Activated CD8-positive, alpha-beta T cell treated with anti-CD3 and anti-CD28 coated beads, Interleukin-2, amount 10 ng/mL, durations not matched to agents 7 days and 5 days (primary cell): ENCODE results near the gene CSAD. TPM values are rescaled to one million over a fixed set of nuclear protein-coding genes. Genes with fewer than 3 reads are reported as not detected.
A peak's percentile ranks its signal among the peaks of the same experiment; 100 is the strongest.

Experiments
- ATAC-seq: fragments of 150-1000 bp; cut with Tn5 transposase; one replicate; pipeline ENCODE4 v1.10.0; 2021; ENCODE audit warnings: moderate library complexity
- CTCF ChIA-PET: fragments of 350-600 bp; sonication (Branson Sonifier 250); formaldehyde crosslinking; loops from one replicate; lab custom pipeline; 2021; ENCODE audit warnings: antibody characterized with exemption; lab: Charles Lee
- POLR2A ChIA-PET: fragments of 350-600 bp; sonication (Branson Sonifier 250); formaldehyde crosslinking; loops from one replicate; lab custom pipeline; 2021; ENCODE audit warnings: antibody characterized with exemption; lab: Charles Lee
- DNase-seq: peaks from one replicate; pipeline ENCODE4 v3.0.0-alpha.2; 2020
- H3K27ac Mint-ChIP-seq: one replicate; pipeline ENCODE4 v1.8.0; 2021; ENCODE audit warnings: mild to moderate bottlenecking, mixed read lengths
- H3K27me3 Mint-ChIP-seq: one replicate; pipeline ENCODE4 v1.8.0; 2021; ENCODE audit warnings: low read depth, mixed read lengths
- H3K36me3 Mint-ChIP-seq: one replicate; pipeline ENCODE4 v1.8.0; 2021; ENCODE audit warnings: low read depth, mixed read lengths
- H3K4me1 Mint-ChIP-seq: one replicate; pipeline ENCODE4 v1.8.0; 2021; ENCODE audit warnings: low read depth, mixed read lengths
- H3K4me3 Mint-ChIP-seq: one replicate; pipeline ENCODE4 v1.8.0; 2021; ENCODE audit warnings: mild to moderate bottlenecking, mixed read lengths
- H3K9me3 Mint-ChIP-seq: one replicate; pipeline ENCODE4 v1.8.0; 2022; ENCODE audit warnings: mixed read lengths; ENCODE audit not compliant: insufficient read depth
- total RNA-seq, 2 experiments: library from RNA; stranded (reverse); gene quantifications; one replicate each; pipeline ENCODE4 v1.2.3, GENCODE V29; 2021

CSAD gene
- total RNA-seq, 2 experiments from 2014 or later = 15.7 to 17.0 TPM

DNA sequence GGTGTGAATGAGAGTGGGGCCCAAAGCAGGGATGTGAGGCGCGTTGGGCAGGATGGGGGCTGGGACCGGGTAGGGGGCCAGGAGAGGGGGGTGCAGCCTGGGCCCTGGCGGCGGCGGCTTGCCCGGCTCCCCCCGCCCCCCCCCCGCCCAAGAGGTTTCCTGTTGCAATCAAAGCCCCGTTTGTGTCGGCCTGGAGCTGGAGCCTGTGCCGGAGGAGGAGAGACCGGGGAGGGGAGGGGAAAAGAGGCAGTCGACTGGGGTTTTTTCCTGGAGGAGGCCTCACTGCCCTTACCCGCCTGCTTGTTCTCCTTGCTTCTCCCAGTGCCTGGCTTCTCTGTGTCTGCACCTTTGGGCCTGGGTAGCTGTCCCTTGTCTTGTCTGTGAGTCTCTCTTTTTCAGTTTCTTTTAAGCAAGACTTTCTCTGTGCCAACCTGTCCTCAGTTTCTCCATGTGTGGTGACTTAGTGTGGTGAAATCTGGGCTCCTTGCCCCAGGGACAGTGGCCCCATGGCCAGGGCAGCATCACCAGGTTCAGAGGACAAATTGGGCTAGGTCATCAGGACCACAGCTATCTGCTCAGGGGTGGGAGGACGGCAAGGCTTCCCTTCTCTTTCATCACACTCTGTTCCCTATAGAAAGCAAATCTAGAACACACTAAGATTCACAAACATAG is 42.8 kb upstream of the CSAD start:
- DNase-seq (peak; percentile 53), ATAC-seq (no peak)
- ChIA-PET POLR2A (interaction anchor here (0.9 to 2.1 kb wide), 3 partner anchors 11 to 30 kb away, joined by 3 to 11 read pairs (median 5); no protein-coding TSS in a partner anchor), CTCF (interaction anchor here (0.9 to 2.2 kb wide), 6 partner anchors 9 to 98 kb away, joined by 3 to 14 read pairs (median 6); partner anchors contain the start of gene AAAS)
- no peaks in the 10 kb centered on the region for H3K9me3 Mint-ChIP-seq
- H3K4me3 Mint-ChIP-seq = peak overlapping the region; percentile 74
- H3K36me3 Mint-ChIP-seq = peaks cover 20% of the 10 kb centered on the region
- no peaks in the 10 kb centered on the region for H3K27me3 Mint-ChIP-seq
- H3K4me1 Mint-ChIP-seq = peaks cover 66% of the 10 kb centered on the region
- peak overlapping the region; percentile 92 for H3K27ac Mint-ChIP-seq

GRCh38 chr12:53222806-53223261 is 42.1 kb upstream of the CSAD start:
- Mint-ChIP-seq H3K4me1 (peaks cover 67% of the 10 kb centered on the region), H3K27me3 (no peaks in the 10 kb centered on the region), H3K4me3 (peak overlapping the region; percentile 74), H3K36me3 (peaks cover 26% of the 10 kb centered on the region), H3K9me3 (no peaks in the 10 kb centered on the region), H3K27ac (peak overlapping the region; percentile 92)
- ChIA-PET POLR2A (interaction anchor here (0.9 to 2.1 kb wide), 3 partner anchors 12 to 30 kb away, joined by 3 to 11 read pairs (median 5); no protein-coding TSS in a partner anchor), CTCF (interaction anchor here (0.9 to 2.2 kb wide), 6 partner anchors 8 to 99 kb away, joined by 3 to 14 read pairs (median 6); partner anchors contain the start of gene AAAS)
- DNase-seq (no peak), ATAC-seq (no peak)

GRCh38 chr12:53222170-53222721 is 41.5 kb upstream of the CSAD start:
- ChIA-PET CTCF (interaction anchor here (1.7 to 15.1 kb wide), 4 partner anchors 9 to 99 kb away, joined by 6 to 401 read pairs (median 10); partner anchors contain the start of genes AAAS and ESPL1), POLR2A (interaction anchor here (2.1 to 9.6 kb wide), 2 partner anchors 12 to 46 kb away, joined by 11 to 88 read pairs; partner anchors contain the start of gene ESPL1)
- Mint-ChIP-seq H3K9me3 (no peaks in the 10 kb centered on the region), H3K36me3 (peaks cover 28% of the 10 kb centered on the region), H3K4me1 (peaks cover 70% of the 10 kb centered on the region), H3K4me3 (peak overlapping the region; percentile 74), H3K27me3 (no peaks in the 10 kb centered on the region), H3K27ac (peak overlapping the region; percentile 92)
- no peak for ATAC-seq
- DNase-seq = no peak

- CTCF ChIA-PET = interaction anchor here (1.0 to 15.1 kb wide), 6 partner anchors 10 to 48 kb away, joined by 4 to 401 read pairs (median 14); partner anchors contain the start of genes ESPL1 and ITGB7
- peaks cover 30% of the 10 kb centered on the region for H3K36me3 Mint-ChIP-seq
- peak overlapping the region; percentile 97 for H3K4me3 Mint-ChIP-seq
- no peaks in the 10 kb centered on the region for H3K27me3 Mint-ChIP-seq
- POLR2A ChIA-PET = interaction anchor here (1.0 to 9.6 kb wide), 6 partner anchors 8 to 100 kb away, joined by 3 to 88 read pairs (median 9); partner anchors contain the start of genes AAAS, ESPL1 and ITGB7
- DNase-seq = peak; percentile 62
- ATAC-seq = peak; percentile 28
- H3K27ac Mint-ChIP-seq = peak overlapping the region; percentile 92
- H3K9me3 Mint-ChIP-seq = no peaks in the 10 kb centered on the region
- H3K4me1 Mint-ChIP-seq = peaks cover 74% of the 10 kb centered on the region
Observed at GRCh38 chr12:53221203-53222080, 40.7 kb upstream of the CSAD start.

DNA sequence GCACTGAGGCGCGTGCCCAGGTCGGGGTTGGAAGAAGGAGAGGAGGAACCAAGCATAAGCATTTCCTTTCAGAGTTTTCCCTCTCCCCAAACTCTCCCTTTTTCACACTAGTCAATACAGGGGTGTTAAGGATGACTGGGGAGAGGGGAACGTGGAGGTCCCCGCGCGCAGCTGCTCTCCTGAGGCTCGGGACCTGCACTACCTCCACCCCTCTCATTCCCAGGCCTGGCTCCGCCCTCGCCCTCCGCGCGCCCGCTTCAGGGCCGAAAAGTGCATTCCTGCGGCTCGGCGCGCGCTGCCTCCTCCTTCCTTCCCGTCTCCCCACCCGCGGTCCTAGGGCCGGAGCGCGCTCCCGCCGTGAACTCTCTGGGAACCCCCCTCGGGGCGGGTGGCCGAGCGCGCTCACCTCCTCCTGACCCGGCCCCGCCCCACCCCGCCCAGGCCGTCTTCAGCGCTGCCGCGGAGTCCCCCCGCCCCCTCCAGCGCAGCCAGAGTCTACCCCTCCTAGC is 40.0 kb upstream of the CSAD start:
- POLR2A ChIA-PET = interaction anchor here (0.8 to 9.6 kb wide), 12 partner anchors 9 to 122 kb away, joined by 3 to 88 read pairs (median 6); partner anchors contain the start of genes AAAS, CSAD, ESPL1 and ITGB7
- CTCF ChIA-PET = interaction anchor here (0.7 to 15.1 kb wide), 12 partner anchors 9 to 100 kb away, joined by 4 to 401 read pairs (median 8); partner anchors contain the start of genes AAAS, ESPL1 and ITGB7
- no peaks in the 10 kb centered on the region for H3K27me3 Mint-ChIP-seq
- peak; percentile 68 for ATAC-seq
- H3K4me3 Mint-ChIP-seq = peak overlapping the region; percentile 97
- peaks cover 78% of the 10 kb centered on the region for H3K4me1 Mint-ChIP-seq
- DNase-seq = peak; percentile 91
- peaks cover 37% of the 10 kb centered on the region for H3K36me3 Mint-ChIP-seq
- no peaks in the 10 kb centered on the region for H3K9me3 Mint-ChIP-seq
- H3K27ac Mint-ChIP-seq = peak overlapping the region; percentile 90

- ChIA-PET CTCF (interaction anchor here (0.7 to 15.1 kb wide), 14 partner anchors 8 to 154 kb away, joined by 3 to 401 read pairs (median 6); partner anchors contain the start of genes AAAS, CSAD, ESPL1 and ITGB7), POLR2A (interaction anchor here (0.8 to 9.6 kb wide), 16 partner anchors 10 to 160 kb away, joined by 3 to 88 read pairs (median 5); partner anchors contain the start of genes AAAS, CSAD, ESPL1 and ITGB7)
- Mint-ChIP-seq H3K4me1 (peaks cover 78% of the 10 kb centered on the region), H3K9me3 (no peaks in the 10 kb centered on the region), H3K36me3 (peaks cover 39% of the 10 kb centered on the region), H3K27me3 (no peaks in the 10 kb centered on the region), H3K27ac (peak overlapping the region; percentile 95), H3K4me3 (peak overlapping the region; percentile 97)
- DNase-seq = peak; percentile 92
- ATAC-seq = peak; percentile 52
Observed at GRCh38 chr12:53219956-53220693, 39.4 kb upstream of the CSAD start.

GRCh38 chr12:53219292-53219955 is 38.7 kb upstream of the CSAD start:
- H3K9me3 Mint-ChIP-seq = no peaks in the 10 kb centered on the region
- H3K27ac Mint-ChIP-seq = peak overlapping the region; percentile 95
- H3K4me1 Mint-ChIP-seq = peaks cover 78% of the 10 kb centered on the region
- peak; percentile 72 for DNase-seq
- no peaks in the 10 kb centered on the region for H3K27me3 Mint-ChIP-seq
- H3K36me3 Mint-ChIP-seq = peaks cover 43% of the 10 kb centered on the region
- CTCF ChIA-PET = interaction anchor here (1.0 to 15.1 kb wide), 14 partner anchors 8 to 154 kb away, joined by 3 to 401 read pairs (median 6); partner anchors contain the start of genes AAAS, CSAD, ESPL1 and ITGB7
- H3K4me3 Mint-ChIP-seq = peak overlapping the region; percentile 97
- POLR2A ChIA-PET = interaction anchor here (0.6 to 9.6 kb wide), 14 partner anchors 11 to 160 kb away, joined by 3 to 88 read pairs (median 5); partner anchors contain the start of genes CSAD, ESPL1, ITGB7 and PFDN5
- ATAC-seq = peak; percentile 22

DNA sequence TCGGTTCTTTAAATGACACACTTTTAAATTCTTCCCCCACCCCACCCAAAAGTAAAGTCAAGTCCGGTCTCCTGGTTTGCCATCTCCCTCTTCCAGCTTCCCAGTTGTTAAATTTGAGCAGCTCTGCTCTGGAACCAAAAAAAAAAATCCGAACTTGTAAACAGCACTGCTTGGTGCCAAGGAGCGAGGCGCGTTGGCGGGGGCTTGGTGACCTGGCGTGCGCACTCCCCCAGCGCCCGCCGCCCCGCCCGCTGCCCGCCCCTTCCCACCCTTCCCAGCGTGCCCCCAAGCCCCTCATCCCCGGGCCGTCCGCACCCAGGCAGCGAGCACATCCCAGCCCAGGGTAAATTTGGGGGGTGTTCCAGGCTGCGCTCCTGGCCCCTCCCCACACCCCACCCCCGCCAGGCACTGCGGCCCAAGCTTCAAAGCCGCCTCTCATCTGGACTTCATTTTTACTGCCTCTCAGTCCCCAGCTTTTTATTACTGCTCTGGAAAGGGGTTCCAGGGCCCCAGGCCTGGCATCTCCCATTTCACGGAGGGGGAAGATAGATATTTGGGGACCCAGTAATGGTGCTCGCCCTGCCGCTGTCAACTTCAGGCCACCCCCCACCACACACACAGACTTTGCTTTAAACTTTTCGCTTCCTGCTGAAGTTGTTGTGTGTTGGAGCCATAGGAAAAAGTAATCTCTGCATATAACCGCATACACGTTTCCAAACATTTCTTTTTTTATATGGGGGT is 38.0 kb upstream of the CSAD start:
- ChIA-PET CTCF (interaction anchor here (0.9 to 15.1 kb wide), 10 partner anchors 10 to 126 kb away, joined by 3 to 401 read pairs (median 14); partner anchors contain the start of genes AAAS, ESPL1 and ITGB7), POLR2A (interaction anchor here (1.0 to 9.6 kb wide), 6 partner anchors 10 to 105 kb away, joined by 3 to 88 read pairs (median 6); partner anchors contain the start of genes ESPL1, ITGB7 and ZNF740)
- ATAC-seq (no peak), DNase-seq (no peak)
- peaks cover 50% of the 10 kb centered on the region for H3K36me3 Mint-ChIP-seq
- H3K27me3 Mint-ChIP-seq = no peaks in the 10 kb centered on the region
- peaks cover 78% of the 10 kb centered on the region for H3K4me1 Mint-ChIP-seq
- no peaks in the 10 kb centered on the region for H3K9me3 Mint-ChIP-seq
- peak overlapping the region; percentile 95 for H3K27ac Mint-ChIP-seq
- peak overlapping the region; percentile 97 for H3K4me3 Mint-ChIP-seq

DNA sequence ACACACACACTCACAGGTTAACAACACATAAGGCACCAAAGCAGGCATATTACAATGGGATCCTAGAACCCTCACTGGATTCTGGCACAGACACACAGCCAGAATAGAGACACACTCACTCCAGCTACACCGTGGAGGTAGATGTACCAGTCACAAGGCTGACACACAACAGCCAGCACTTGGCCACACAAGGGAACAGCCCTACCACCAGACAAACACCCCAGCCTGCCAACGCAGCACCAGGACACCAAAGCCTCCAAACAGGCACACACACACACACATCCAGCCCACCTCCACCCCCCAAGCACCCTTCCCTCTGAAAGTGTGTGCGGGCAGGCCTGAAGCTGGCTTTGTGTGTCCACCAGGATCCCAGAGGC is 37.2 kb upstream of the CSAD start:
- Mint-ChIP-seq H3K4me1 (peaks cover 79% of the 10 kb centered on the region), H3K36me3 (peaks cover 58% of the 10 kb centered on the region), H3K4me3 (peak overlapping the region; percentile 97), H3K27ac (peak overlapping the region; percentile 90), H3K27me3 (no peaks in the 10 kb centered on the region), H3K9me3 (no peaks in the 10 kb centered on the region)
- ChIA-PET CTCF (interaction anchor here (0.9 to 15.1 kb wide), 5 partner anchors 9 to 103 kb away, joined by 3 to 401 read pairs (median 22); partner anchors contain the start of genes AAAS, ESPL1 and ITGB7), POLR2A (interaction anchor here (0.8 to 9.6 kb wide), 6 partner anchors 9 to 50 kb away, joined by 3 to 88 read pairs (median 4); partner anchors contain the start of genes ESPL1, ITGB7 and ZNF740)
- ATAC-seq (no peak), DNase-seq (no peak)
